GM10248 (cell line): ENCODE measurements around the gene LYSMD1.
"Not testable (repeated sequence)": the region's sequence is repeated elsewhere in the genome, so short reads cannot be mapped to it uniquely, and the experiment has no call there.

Experiments
- CTCF ChIA-PET: fragments of 300-600 bp; sonication (Branson Sonifier 250); formaldehyde crosslinking; extraction: SDS; loops from one replicate; lab custom pipeline; 2021; ENCODE audit warnings: antibody characterized with exemption; lab: Yijun Ruan, JAX
- POLR2A ChIA-PET: fragments of 350-650 bp; sonication (Branson Sonifier 250); formaldehyde crosslinking; extraction: SDS; loops from one replicate; lab custom pipeline; 2020; ENCODE audit warnings: antibody characterized with exemption; lab: Yijun Ruan, JAX
- DNase-seq: peaks from one replicate; pipeline ENCODE4 v3.0.0; 2012; ENCODE audit errors: extremely low spot score
- TF ChIP-seq, protein P1 (sequence below): IDR thresholded peaks from 2 replicates; pipeline ENCODE4 v1.5.1; 2012; ENCODE audit warnings: mild to moderate bottlenecking, low read depth; ENCODE audit errors: extremely low read depth, missing control alignments, control extremely low read depth

Gene LYSMD1

DNA sequence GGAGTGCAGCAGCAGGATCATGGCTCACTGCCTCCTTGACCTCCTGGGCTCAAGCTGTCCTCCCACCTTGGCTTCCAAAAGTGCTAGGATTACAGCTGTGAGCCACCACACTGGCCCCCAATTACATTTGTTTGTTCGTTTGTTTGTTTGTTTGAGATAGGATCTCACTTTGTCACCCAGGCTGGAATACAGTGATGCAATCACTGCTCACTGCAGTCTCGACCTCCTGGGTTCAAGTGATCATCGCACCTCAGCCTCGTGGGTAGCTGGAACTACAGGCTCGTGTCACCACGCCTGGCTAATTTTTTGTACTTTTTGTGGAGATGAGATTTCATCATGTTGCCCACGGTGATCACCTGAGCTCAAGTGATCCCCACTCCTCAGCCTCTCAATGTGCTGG is 26.3 kb upstream of the LYSMD1 start:
- POLR2A ChIA-PET: no interaction called here

DNA sequence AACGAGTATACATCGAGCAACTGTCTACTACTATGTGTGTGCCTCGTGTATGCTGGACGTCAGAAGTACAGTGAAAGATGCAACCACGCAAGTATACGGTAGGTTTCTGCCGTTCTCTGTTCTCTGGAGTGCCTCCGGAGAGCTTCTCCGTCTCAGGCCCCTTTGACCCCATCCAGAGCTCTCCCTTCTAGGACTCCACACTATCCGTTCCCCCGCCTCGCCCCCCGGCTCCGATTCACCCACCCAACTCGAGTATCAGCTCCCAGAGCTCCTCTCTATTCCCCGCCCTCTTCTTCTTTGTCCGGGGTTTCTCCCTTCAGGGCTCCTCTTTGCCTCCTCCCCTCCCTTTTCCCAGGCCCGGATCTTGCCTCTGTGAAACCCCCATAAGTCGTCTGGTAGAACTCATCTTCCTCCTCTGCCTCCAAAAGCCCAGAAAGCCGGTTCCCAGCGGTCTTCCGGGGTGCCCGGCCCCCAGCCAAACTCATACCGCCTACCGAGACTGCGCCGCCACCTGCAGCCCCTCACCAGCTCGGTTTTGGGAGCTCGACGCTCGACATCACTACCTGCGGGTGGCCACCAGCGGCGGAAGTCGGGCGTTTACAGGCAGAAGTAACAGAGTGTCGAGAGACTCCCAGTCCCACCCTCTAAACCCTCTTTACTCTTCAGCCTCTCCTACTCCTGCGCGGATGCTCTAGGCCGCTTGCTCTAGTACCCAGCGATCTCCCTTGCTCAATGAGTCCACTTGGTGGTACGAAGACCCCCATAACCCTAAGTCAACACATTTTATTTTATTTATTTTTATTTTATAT is 24.1 kb upstream of the LYSMD1 start, which contains the start of gene VPS72:
VPS72 (minus strand) TSS at position 561 of the 809 bp plus-strand sequence; CDS start at position 485, 76 bp downstream.
- TF ChIP-seq, protein P1, sequence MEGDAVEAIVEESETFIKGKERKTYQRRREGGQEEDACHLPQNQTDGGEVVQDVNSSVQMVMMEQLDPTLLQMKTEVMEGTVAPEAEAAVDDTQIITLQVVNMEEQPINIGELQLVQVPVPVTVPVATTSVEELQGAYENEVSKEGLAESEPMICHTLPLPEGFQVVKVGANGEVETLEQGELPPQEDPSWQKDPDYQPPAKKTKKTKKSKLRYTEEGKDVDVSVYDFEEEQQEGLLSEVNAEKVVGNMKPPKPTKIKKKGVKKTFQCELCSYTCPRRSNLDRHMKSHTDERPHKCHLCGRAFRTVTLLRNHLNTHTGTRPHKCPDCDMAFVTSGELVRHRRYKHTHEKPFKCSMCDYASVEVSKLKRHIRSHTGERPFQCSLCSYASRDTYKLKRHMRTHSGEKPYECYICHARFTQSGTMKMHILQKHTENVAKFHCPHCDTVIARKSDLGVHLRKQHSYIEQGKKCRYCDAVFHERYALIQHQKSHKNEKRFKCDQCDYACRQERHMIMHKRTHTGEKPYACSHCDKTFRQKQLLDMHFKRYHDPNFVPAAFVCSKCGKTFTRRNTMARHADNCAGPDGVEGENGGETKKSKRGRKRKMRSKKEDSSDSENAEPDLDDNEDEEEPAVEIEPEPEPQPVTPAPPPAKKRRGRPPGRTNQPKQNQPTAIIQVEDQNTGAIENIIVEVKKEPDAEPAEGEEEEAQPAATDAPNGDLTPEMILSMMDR: no peak
- CTCF ChIA-PET: interaction anchor here (0.9 to 1.7 kb wide), 10 partner anchors 12 to 119 kb away, joined by 3 to 15 read pairs (median 4); partner anchors contain the start of genes GABPB2, TMOD4 and TNFAIP8L2
- POLR2A ChIA-PET: interaction anchor here (0.5 to 1.3 kb wide), 8 partner anchors 9 to 93 kb away, joined by 3 to 8 read pairs (median 4); partner anchors contain the start of genes LYSMD1, PSMD4 and ZNF687
- peak; percentile 94 for DNase-seq

More for the DNA sequence above, 26.3 kb upstream of the LYSMD1 start:
- TF ChIP-seq, protein P1: no peak
- no peak for DNase-seq
- CTCF ChIA-PET: interaction anchor here (1.2 to 2.1 kb wide), 3 partner anchors 10 to 59 kb away, joined by 3 to 7 read pairs (median 5); partner anchors contain the start of gene TNFAIP8L2

DNA sequence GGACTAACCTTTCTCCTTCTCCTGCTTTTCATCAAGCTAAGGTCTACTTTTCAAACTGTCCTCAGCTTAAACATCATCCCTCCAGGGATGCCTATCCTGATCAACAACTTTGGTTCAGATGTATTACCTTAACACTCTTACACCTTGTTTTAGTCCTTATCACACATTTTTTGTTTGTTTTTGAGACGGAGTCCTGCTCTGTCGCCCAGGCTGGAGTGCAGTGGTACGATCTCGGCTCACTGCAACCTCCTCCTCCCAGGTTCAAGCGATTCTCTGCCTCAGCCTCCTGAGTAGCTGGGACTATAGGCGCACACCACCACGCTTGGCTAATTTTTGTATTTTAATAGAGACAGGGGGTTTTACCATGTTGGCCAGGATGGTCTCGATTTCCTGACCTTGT is 23.0 kb upstream of the LYSMD1 start:
- DNase-seq, POLR2A ChIA-PET: not testable (repeated sequence)

DNA sequence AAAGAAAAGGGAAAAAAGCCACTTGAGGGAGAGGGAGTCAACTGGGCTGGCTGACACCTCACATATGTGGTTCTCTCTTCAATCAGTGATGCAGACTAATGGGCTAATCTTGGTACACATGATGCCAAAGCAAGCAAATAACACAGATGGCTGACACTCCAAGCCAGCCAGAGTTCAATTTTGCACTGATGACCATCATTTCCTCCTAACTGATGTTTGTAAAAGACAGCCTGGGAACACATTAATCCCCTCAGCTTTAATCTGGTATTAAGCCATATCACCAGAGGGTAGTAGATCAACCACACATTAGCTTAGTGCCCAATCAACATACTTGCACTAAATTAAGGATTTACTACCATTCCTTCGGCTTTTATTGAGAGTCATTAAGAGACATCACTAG is 21.5 kb upstream of the LYSMD1 start:
- POLR2A ChIA-PET: no interaction called here
- no peak for DNase-seq
- TF ChIP-seq, protein P1: no peak
- CTCF ChIA-PET: interaction anchor here (1.2 to 1.5 kb wide), 4 partner anchors 11 to 87 kb away, joined by 3 to 4 read pairs (median 3); partner anchors contain the start of gene TMOD4

More for the DNA sequence above, 23.0 kb upstream of the LYSMD1 start:
- CTCF ChIA-PET: interaction anchor here (0.9 to 1.4 kb wide), 3 partner anchors 11 to 118 kb away, joined by 3 to 5 read pairs (median 3); partner anchors contain the start of gene GABPB2

DNA sequence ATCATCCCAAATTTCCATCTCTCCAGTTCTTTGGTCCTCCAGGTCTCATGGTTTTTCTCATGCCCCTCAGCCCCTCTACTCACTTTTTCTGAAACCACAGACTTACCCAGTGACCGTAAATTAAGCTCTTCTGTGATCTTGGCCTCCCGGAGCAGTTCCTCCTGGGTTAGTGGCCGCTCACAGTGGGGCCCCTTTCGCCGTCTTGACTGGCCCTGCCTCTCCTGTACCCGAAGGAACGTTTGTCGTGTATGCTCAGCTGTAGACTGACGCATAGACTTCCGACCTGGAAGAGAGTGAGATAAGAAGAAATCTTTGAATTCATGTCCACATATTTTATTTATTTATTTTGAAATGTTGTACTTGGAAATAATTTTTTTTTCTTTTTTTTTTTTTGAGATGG is 18.5 kb upstream of the LYSMD1 start:
- CTCF ChIA-PET: interaction anchor here (0.6 to 2.0 kb wide), 2 partner anchors 8 to 495 kb away, joined by 3 to 6 read pairs; partner anchors contain the start of gene TMOD4

DNA sequence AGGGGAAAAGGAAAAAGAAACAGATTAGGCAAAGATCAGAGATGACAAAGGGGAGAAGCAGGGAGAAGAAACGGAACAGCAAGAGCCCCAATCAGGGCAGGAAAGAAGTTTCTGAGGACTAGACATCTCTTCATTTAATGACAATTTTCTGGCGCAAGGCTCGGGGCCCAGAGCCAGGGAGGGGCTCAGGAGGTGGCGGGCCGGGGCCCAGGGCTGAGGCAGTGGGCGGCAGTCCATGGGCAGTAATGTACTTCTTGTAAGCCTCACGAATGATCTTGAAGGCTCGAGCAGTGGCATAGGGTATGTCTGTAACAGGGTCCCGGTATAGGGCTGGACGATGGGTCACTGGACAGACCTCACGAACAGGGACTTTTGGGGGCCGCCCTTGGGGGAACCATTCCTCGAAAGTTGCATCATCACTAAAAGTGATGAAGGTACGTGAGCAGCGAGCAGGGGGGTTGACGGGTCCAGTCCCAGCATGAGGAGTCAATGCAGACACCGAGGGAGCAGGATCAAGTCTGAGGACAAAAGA is 10.9 kb upstream of the LYSMD1 start:
- TF ChIP-seq, protein P1: no peak
- CTCF ChIA-PET: interaction anchor here (1.0 to 1.7 kb wide), 10 partner anchors 8 to 25 kb away, joined by 3 to 7 read pairs (median 4); partner anchors contain the start of genes TNFAIP8L2 and VPS72
- no peak for DNase-seq
- POLR2A ChIA-PET: no interaction called here

More for the DNA sequence above, 18.5 kb upstream of the LYSMD1 start:
- TF ChIP-seq, protein P1: no peak
- no peak for DNase-seq
- POLR2A ChIA-PET: no interaction called here

DNA sequence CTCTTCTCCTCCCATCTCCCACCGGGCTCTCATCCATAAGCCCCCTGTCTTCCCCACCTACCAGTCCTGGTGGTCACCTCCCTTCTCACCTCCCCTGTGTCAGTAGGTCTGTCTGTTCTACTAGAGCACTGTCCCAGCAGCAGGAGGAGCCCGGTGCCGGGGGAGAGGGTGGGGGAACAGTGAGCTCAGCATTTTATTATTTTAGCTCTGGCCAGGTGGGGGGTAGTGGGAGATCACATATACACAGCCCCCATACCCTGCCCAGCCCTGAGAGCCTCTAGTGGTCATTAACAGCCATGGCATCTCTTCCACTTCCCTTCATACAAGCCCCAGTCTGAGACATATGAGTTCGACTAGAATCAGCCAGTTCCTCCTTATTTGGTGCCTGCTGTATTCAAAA is 10.2 kb upstream of the LYSMD1 start, which contains the start of gene TMOD4:
TMOD4 (minus strand) TSS at position 119 of the 400 bp plus-strand sequence. CDS start 1,106 bp downstream, outside the sequence.
- TF ChIP-seq, protein P1: peak; percentile 27
- DNase-seq: no peak
- CTCF ChIA-PET: interaction anchor here (0.9 to 1.7 kb wide), 9 partner anchors 9 to 76 kb away, joined by 3 to 6 read pairs (median 4); partner anchors contain the start of gene VPS72
- POLR2A ChIA-PET: no interaction called here
